NCI-H226 (cell line): ENCODE data around the gene ADAM12.

Source experiments
- DNase-seq: peaks from one replicate; pipeline ENCODE4 v3.0.0-alpha.2; 2015

Gene ADAM12

DNA sequence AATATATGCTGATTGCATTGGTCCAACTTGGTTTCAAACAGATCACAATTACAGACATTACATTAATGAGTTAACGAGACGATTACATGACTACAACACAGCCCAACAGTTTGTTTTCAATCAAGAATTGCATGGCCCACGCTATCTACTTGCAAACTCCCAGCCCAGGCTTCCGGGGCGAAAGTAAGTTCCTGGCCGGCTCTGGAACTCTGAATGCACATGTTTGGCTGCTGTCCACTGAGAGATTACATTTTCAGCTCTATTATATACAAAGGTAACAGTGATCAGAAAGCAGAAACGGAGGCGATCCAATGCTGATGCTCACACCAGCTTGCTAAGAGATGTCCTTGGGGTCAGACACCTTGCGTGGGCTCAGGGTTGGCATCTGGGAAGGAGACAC lies 285.6 kb downstream of the ADAM12 start:
- no peak for DNase-seq

DNA sequence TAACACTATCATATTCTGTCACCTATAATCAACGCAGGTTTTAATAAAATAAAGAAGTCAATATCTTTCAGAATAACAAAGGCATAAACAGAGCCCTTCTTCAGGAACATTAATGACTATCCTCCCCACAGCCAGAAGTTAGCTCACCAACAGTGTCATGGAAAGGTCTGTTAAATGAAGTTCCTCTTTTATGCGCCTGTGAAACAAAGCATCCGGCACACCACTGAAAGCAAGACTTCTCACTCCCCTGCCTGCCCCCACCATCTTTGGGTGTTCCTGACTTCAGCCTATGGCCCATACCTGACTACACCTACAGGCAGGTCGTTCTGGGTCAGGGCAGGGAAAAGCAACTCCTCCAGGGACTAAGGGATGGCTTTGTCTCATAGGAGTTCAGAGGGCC lies 286.5 kb downstream of the ADAM12 start:
- DNase-seq: no peak

DNA sequence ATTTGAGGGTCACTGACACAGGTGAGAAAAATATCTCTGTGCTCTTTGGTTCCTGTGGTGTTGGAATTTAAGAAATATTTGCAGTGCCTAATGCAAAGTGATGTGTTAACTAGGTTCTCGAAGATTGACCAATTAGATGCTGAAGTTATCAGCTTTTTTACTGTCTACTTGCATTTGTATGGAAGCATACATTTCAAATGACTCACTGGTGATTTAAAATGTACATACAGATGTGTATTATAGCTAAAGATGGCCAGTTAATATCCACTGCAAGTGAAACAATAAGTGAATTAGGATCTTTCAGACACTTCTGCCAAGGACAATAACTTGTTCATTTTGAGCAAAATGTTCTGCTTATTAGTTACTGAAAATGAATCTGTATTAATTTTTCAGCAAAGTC lies 287.0 kb downstream of the ADAM12 start:
- no peak for DNase-seq

DNA sequence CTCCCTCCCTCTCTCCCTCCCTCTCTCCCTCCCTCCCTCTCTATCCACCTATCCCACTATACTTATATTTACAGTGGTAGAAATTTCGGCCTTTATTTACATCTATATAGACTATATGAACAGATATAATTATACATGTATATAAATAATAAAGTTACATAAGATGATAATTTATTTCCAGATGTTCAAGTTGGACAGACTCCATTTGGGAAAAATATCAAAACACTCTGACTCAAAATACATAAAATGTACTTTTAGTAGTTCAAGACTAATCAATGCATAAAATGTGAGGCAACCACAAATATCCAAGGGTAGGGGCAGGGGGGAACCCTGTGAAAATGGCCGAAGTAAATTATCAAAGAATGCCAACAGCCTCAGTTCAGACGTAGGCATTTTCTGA lies 288.9 kb downstream of the ADAM12 start:
- no peak for DNase-seq

DNA sequence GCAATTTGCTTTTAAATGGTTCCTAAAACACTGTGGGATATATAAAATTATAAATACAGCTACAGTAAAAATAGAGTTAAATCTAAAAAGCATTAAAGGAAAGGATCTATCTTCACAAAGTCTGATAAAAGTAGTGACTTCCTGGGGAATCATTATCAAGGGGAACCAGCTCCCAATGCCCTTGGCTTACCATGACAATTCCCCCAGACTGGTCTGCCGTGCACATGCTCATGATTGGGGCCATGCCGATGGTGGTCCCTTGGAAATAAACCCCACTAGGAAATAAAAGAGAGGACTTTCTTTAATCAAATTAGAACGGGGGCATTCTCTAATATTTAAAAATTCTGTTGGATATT lies 290.1 kb downstream of the ADAM12 start:
- no peak for DNase-seq

DNA sequence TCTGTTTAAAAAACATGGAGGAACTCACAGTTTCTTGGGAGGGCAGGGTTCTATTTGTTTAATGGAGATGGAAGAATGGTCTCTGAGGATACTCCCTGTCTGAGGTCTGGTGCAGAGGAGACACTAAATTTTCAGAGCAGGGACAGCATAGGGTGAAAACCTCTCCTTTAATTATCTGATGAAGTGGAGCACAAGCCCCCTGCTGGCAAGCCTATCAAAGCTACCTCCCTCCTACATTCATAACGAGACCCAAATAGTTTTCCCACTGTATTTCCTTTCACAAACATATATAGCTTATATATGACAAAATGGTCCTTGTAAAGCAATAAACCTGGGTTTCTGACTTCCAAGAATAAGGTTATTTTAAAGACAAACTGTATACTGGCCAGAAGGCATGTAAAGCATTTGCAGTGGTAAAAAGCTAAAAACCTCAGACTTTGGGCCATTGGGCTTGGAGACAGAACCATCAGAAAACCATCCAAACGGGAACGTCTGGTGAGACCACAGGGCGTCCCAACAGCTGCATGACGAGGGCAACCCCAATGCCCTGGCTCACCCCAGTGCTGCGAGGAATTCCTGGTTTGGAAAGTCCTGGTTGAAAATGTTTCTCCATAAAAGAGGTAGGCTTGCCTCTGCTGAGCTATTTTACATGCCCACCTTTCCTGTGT lies 290.6 kb downstream of the ADAM12 start:
- DNase-seq: no peak

DNA sequence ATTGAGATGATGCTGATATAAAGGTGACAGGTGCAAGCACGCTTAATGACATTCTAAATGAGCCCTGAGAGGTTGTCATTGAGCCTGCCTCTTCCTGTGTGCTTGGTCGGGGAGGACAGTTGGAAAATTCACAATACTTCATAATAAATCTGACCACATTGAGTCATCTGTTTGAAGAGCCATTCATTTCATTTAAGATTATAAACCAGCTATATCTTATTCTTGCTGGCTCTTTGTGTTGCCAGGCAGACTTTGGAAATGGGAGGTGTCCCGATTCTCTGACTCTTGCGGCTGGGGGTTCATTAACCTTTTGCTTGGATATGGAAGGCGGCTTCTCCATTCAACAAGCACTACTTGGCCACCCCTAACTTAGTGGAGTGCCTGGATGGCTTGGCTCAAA lies 293.7 kb downstream of the ADAM12 start:
- DNase-seq: no peak

DNA sequence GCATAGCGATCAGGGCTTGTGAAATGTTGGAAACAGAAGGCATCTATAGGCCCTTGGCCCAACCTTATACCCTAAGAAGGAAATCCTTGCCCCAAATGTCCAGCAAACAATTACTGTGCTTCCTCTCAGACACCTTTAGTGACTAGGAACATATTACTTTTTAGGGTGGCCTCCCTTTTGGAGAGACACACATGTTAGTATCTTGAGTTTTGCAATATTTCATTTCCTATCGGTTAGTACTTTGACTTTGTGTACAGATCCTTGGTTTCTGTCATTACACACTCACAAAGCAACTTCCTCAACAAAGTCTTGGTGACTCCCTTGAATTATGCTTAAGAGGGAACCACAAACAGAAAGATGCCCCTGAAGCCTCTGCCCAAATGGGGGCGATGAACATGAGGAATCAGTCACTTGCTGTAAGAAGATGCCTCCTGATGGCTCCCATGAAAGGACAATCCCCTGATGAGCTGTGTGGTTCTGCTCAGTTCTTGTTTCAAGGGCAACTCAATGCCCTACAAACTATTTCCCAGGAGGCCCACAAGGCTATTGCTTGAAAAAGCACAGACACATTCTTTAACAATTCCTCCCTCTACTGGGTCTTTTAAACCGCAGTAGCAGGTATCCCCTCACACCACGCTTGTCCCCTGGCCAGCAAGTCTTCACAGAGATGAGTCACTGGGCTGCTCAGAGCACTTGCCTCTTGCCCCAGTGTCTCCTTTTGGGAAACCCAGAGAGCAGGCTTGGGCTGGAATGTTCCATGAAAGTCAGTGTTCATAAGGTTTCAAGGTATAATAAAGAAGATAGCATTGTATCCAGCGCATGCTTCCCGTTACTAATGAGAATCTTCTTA lies 295.7 kb downstream of the ADAM12 start:
- no peak for DNase-seq

DNA sequence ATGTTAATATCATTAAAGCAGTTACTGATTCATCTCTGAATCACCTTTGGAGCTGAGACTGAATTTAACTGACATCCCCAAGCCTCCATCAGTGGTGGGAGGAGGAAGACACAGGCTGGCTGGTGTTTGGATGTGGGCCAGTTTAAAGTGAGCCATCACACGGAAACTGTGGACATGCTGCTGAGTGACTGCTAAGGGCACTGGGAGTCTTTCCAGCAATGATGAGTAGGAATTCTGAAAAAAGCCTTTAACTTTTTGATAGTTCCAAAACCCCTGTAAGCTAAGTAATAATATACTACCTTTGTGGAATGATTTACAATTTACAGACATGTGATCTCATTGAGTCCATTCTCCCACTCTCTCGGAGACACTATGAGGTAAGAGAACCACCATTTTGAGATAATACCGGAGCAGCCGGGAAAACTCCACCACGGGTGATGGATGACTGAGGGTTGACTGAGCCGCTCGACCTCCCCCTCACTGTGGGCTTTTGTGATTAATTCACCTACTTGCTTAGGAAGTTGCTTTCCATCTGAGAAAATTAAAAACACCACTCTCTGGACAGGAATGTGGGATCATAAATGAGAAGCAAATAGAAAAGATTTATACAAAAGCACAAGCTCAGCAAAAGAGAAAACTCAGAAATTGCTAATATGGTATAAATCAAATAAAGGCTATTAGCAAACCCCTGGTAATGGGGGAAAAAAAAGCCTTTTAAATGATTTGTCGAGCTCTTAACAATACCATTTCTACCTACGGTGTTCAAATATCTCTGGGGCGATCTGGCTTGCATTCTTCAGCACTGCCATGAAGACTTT lies 297.2 kb downstream of the ADAM12 start:
- peak; percentile 86 for DNase-seq

DNA sequence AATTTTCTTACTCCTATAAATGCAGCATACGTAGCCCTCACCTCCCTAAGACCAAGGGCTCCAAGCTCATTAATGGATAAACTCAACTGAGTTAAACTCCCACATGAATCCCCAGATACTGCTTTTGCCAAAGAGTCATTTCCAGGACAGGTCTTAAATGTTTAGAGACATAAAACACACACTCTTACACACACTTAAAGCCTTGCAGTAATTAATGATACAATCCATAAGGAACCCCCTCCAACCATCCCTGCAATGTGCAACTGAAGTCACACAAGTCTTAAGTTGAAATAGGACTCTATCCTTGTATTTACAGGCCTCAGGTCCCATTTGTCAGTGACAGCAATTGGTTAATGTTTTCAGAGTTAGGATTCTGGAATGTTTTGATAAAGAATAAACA lies 297.8 kb downstream of the ADAM12 start:
- no peak for DNase-seq

DNA sequence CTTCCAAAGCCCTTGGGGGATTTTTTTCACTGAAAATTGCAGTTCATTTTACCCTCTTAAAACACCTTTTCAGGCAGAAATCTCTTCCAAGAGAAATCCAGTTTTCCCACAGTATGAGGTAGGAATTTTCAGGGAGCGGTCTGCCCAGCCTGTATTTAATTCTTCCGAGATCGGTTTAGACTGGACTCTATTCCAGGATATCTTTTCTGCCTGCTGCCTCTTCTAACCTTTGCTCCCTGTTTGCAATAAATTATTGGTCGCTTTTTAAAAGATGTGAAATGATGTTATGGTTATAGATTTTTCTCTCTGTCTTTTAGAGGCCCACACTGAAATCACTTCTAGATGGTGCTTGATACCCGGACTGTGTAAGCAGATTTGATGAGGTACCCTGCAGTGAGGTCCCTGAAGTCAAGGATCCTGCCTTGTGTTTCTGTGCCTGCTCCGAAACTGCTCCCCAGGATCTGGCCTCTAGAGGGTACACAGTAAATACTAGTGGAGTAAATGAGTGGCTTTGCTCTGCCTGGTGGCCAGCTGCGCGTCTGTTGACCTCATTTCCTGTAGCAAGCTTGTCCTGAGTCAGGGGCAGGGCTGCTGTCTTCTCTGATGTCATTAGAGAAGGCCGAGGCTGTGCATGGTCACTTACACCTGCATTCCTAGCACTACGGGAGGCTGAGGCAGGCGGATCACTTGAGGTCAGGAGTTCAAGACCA lies 300.3 kb downstream of the ADAM12 start:
- DNase-seq: peak; percentile 36

DNA sequence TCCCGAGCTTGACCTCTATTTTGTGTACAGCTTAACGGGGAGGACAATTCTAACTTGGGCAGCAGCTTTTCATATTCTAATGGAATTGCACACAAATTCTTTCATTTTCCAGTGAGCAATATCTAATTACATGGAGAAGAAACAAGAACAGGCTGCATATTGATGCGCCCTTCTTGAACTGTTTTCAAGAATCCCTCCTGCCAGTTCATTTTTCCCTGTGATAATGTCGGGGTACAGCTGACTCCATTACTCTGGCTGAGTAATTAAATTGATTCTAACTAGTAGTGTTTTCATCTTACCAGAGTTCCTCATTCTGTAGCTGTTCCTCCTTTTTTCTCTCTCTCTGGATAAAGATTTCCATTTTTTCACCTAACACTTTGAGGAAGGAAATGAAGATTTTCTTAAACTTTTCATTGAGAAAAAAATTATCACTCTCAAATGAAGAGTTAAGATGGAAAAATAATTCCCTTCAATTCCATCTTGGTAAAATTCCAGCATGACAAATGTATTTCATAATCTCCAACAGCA lies 301.1 kb downstream of the ADAM12 start:
- DNase-seq: no peak

DNA sequence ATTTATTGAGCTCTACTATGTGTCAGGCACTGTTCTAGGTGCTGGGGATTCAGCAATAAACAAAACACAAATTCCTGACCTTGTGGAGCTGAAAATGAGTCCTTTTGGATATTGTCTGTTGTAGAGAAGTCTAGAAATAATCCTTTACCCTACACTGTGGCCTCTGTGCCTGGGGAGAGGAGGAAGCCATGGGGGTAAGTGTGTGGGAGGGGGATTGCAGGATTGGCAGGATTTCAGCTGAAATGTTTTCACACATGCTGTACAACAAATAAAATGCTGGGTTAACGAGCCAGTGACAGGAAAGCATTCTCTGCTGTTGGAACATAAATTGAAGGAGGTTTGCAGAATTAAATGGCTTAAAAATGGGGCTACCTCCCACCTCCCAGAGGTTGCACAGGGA lies 302.5 kb downstream of the ADAM12 start:
- DNase-seq: no peak

DNA sequence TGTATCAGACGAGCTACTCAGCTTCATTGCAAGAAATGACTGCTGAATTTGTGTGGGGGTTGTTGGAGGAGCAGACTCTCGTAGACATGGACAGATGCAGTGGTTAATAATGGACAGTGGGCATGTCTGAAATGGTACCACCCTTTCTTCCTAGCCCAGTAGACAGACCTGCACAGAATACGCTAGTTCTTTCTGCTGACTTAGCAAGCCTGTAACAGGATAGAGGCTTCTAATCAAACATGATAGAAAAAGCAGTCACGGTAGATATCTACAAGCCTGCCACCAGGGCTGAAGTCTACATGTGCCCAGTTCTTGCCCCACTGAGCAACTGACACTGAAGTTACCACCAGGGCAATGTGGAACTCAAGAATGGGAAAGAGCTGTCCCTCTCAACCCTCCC lies 303.9 kb downstream of the ADAM12 start:
- DNase-seq: no peak

DNA sequence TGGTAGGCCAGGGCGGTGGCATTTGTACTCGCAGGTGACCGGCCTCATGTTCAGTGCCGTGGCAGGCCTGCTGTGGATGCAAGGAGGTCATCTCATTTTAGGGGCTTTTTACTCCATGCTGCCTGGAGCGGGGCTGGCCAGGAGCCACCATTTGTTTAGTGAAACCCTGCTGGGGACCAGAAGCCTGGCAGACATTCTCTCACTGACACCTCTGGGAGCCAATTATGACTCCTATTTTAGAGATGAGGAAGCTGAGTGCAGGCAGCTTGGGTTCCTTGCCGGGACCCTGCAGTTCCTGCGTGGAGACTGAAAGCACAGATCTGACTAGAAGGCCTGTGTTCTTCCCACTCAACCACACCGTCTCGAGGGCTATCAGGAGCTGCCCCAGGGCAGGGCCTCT lies 305.3 kb downstream of the ADAM12 start:
- DNase-seq: no peak

DNA sequence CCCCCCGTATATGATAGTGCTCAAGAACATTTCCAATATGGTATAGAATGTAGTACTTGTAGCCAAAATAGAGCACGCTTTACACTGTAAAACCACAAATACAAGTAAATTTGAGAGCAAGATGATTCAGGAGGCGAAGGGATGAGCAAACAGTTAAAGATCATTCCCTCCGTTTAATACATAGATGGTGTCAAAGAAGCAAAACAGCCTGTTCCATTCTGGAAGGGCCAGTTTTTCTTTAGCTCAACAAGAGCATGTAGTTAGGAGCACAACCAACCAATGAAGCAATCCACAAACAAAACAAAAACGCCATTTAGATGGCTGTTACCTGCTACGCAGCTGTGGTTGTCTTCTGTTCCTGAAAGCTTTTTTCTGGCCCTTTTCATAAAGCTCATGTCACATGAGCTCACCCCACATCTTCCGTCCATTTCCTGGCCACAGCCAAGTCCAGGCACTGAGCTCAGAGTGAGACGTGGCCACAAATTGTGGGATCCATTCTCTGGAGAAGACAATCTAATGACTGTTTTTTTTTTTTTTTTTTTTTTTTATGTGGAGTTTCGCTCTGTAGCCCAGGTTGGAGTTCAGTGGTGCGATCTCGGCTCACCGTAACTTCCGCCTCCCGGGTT lies 306.3 kb downstream of the ADAM12 start:
- DNase-seq: no peak

DNA sequence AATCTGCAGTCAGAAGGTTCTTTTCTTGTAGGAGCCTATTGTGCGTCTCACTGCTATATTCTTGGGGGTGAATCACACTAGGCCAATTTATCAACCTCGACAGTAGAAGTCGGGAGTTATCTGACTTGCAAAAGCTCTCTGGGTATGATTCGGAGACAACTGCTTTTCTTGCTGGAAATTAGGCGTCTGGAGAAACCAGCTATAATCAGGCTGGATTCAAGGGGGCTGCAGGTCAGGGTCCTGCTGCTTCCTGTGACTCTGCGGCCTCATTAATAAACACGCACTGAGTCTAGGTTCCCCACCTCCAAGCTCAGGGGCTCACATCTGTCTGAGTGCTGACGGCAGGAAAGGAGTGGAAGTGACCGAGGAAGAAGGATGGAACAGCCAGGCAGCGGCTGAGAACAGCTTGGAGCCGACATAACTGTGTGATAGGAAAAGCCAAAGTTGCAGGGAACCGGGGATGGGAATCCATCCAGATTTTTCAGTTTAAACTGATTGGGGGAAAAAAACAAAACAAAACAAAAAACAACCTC lies 307.3 kb downstream of the ADAM12 start:
- peak; percentile 73 for DNase-seq

DNA sequence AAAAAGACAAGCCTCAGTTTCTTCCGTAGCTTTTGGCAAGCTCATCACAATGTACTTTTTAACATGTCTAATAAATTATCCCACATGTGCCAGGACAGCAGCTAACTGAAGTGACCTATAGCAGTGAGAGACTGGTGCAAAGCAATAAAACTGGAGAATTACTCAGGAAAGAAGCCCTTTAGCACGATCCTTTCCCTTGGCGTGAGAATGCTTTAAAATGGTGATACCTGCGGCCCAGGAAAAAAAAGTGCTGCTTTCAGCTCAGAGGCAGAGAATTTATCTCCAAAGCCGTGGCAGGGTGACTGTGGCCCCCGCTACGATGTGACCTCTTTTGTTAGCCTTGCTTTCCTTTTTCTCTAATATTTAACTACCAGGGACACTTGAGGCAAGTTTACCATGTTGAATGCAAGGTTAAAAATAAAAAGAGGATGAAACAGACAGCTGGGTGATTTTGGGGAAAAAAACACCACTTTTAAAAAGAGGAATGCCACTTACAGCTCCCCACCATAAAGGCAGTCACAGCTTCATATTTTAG lies 307.9 kb downstream of the ADAM12 start:
- DNase-seq: no peak

DNA sequence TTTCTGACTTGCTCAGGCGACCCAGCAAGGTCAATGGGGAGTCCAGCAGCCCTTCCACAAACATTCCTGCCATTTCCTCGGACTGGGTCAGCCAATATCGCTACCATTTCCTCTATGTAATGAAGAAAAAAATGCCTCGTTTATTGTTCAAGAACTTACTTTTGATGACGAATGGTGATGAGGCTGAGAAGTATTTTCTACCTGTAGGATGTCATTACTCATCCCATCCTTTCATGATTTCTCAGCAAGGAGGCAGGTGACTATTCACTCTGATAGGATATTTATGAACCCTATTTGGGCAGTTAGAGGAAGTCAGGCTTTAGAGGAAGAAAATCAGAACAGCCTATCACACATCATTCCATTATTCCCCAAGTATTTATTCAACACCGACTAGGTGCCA lies 313.3 kb downstream of the ADAM12 start:
- DNase-seq: no peak

DNA sequence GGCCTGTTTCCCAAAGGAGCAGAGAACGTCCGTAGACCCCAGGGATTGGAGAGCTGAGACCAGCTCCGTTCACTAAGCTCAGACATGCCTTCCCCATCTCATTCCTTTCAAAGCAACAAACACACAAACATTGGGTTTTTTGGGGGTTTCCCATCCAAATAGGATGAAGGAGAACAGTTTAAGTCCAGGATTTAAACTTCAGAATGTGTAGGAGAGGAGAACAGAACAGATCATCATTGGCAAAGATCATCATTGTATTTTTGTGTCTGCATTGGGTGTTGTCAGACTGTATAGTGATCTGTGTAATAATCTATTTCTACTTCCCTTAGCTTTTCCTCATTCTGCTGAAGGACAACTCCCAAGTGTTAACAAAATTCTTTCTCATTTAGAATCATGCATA lies 314.0 kb downstream of the ADAM12 start:
- DNase-seq: no peak

DNA sequence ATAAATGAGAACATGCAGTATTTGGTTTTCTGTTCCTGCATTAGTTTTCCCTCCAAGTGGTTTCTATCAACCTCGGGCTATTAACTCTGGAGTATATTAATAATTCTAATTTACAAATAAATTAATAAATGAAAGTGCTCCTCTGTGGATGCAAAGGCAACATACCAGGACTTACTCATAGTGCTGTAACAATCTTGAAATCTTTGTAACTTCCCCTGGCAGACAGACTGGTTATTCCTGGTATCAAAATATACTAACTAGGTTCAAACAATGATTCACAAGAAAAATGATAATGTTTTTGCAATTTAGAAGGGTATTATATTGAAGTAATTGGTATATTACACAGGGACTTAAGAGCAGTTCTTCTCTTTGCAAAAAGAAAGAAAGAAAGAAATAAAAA lies 314.7 kb downstream of the ADAM12 start:
- DNase-seq: no peak

DNA sequence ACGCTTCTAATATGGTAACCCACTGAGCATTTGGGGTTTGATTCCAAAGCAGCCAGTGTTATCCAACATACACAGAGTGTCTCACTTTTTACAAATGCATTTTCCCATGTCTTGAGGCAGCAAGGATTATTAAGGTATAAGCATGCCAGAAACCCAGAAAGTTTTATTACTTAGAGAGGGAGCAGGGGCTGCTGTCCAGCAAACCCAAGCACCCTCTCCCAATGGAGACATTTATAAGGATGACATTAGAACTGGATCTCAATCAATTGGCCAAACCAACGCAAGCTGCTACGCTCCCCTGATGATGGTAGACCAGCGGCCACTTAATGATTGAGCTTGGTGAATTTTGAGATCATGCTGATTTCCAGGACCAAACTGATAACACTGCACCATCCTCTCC lies 315.7 kb downstream of the ADAM12 start:
- no peak for DNase-seq
